B cell (primary cell): ENCODE measurements around the gene DPH3. TPM values are rescaled to one million over a fixed set of nuclear protein-coding genes. Genes with fewer than 3 reads are reported as not detected.

ENCODE experiments used
- ATAC-seq: fragments of 200-7000 bp; cut with Tn5 transposase; one replicate; pipeline ENCODE4 v1.10.0; 2021; ENCODE audit warnings: low read depth, mild to moderate bottlenecking, moderate number of reproducible peaks, moderate library complexity
- CTCF ChIA-PET: fragments of 350-600 bp; sonication (Branson Sonifier 250); formaldehyde crosslinking; loops from one replicate; lab custom pipeline; 2021; ENCODE audit warnings: antibody characterized with exemption, inconsistent platforms; lab: Charles Lee
- POLR2A ChIA-PET: fragments of 350-600 bp; sonication (Branson Sonifier 250); formaldehyde crosslinking; loops from one replicate; lab custom pipeline; 2021; ENCODE audit warnings: antibody characterized with exemption; lab: Charles Lee
- DNase-seq: peaks from one replicate; pipeline ENCODE4 v3.0.0; 2013
- H2AFZ ChIP-seq: 2 replicates; pipeline ENCODE4 v1.6.1; 2012; ENCODE audit warnings: mild to moderate bottlenecking, low read depth, low read length; ENCODE audit not compliant: insufficient read depth, poor library complexity, severe bottlenecking
- H3K27ac ChIP-seq, 2 donors: 1 replicate in 1 of 2; 2 replicates in 1 of 2; pipeline ENCODE4 v1.5.1; 2012 to 2013; ENCODE audit warnings: low read length in 2 of 2, mild to moderate bottlenecking in 2 of 2, moderate library complexity in 1 of 2
- H3K27me3 ChIP-seq, 4 experiments: fragments of 200-600 bp in 1 of 4; sonication (generic) in 1 of 4; replicated peaks in 1 of 4; 1 replicate in 2 of 4; 2 replicates in 2 of 4; pipeline versions ENCODE4 v1.6.1 to v1.7.0; 2013 to 2016; ENCODE audit warnings: low read length in 3 of 4, mild to moderate bottlenecking in 2 of 4, mixed read lengths in 1 of 4, moderate library complexity in 1 of 4; ENCODE audit not compliant: insufficient read depth in 4 of 4, control insufficient read depth in 3 of 4; ENCODE audit errors: control extremely low read depth in 1 of 4
- H3K36me3 ChIP-seq, 2 experiments: replicated peaks in 1 of 2; 1 replicate in 1 of 2; 2 replicates in 1 of 2; pipeline versions ENCODE4 v1.6.1 to v1.7.1; 2013; ENCODE audit warnings: low read length in 1 of 2; ENCODE audit not compliant: insufficient read depth in 2 of 2, control insufficient read depth in 1 of 2; ENCODE audit errors: control extremely low read depth in 1 of 2, extremely low read depth in 1 of 2
- H3K4me1 ChIP-seq, 2 donors: fragments of 200-600 bp in 1 of 2; sonication (generic) in 1 of 2; 1 replicate in 1 of 2; 2 replicates in 1 of 2; pipeline versions ENCODE4 v1.5.1 to v1.6.1; 2013 to 2017; ENCODE audit warnings: low read length in 2 of 2; ENCODE audit not compliant: control insufficient read depth in 2 of 2, insufficient read depth in 2 of 2
- H3K4me2 ChIP-seq: replicated peaks from 2 replicates; pipeline ENCODE3; 2012; ENCODE audit warnings: mild to moderate bottlenecking, low read depth, low read length; ENCODE audit not compliant: poor library complexity, severe bottlenecking
- H3K4me3 ChIP-seq, 5 experiments: fragments of 200-600 bp in 1 of 5; sonication (generic) in 1 of 5; 1 replicate in 3 of 5; 2 replicates in 2 of 5; pipeline versions ENCODE4 v1.5.1 to v1.7.0; 2011 to 2016; ENCODE audit warnings: low read length in 4 of 5, mild to moderate bottlenecking in 4 of 5, low read depth in 2 of 5, control low read depth in 1 of 5, moderate library complexity in 1 of 5; ENCODE audit not compliant: insufficient read depth in 1 of 5; ENCODE audit errors: control extremely low read depth in 1 of 5, extremely low read depth in 1 of 5
- H3K79me2 ChIP-seq: fragments of 200-600 bp; sonication (generic); one replicate; pipeline ENCODE4 v1.6.0; 2016; ENCODE audit warnings: low read length; ENCODE audit not compliant: control insufficient read depth, insufficient read depth
- H3K9ac ChIP-seq: fragments of 200-600 bp; sonication (generic); 2 replicates; pipeline ENCODE4 v1.6.1; 2017; ENCODE audit warnings: mild to moderate bottlenecking, low read length, moderate library complexity
- H3K9me3 ChIP-seq, 3 donors: one replicate each; pipeline versions ENCODE4 v1.6.1 to v1.7.1; 2013; ENCODE audit warnings: low read length in 2 of 3; ENCODE audit not compliant: control insufficient read depth in 2 of 3, insufficient read depth in 1 of 3; ENCODE audit errors: control extremely low read depth in 1 of 3
- H4K20me1 ChIP-seq: 2 replicates; pipeline ENCODE4 v1.6.0; 2012; ENCODE audit warnings: mild to moderate bottlenecking, low read length; ENCODE audit not compliant: insufficient read depth, control insufficient read depth, poor library complexity, severe bottlenecking
- H3K27ac Mint-ChIP-seq: one replicate; pipeline ENCODE4 v1.8.0; 2021; ENCODE audit warnings: mixed read lengths
- H3K27me3 Mint-ChIP-seq: one replicate; pipeline ENCODE4 v1.8.0; 2021; ENCODE audit warnings: mixed read lengths
- H3K4me1 Mint-ChIP-seq: one replicate; pipeline ENCODE4 v1.8.0; 2021; ENCODE audit warnings: mixed read lengths
- H3K4me3 Mint-ChIP-seq: one replicate; pipeline ENCODE4 v1.8.0; 2021; ENCODE audit warnings: mixed read lengths
- H3K9me3 Mint-ChIP-seq: one replicate; pipeline ENCODE4 v1.8.0; 2022; ENCODE audit warnings: mixed read lengths; ENCODE audit not compliant: insufficient read depth
- EZH2 ChIP-seq: IDR thresholded peaks from 2 replicates; pipeline ENCODE4 v1.6.1; 2012; ENCODE audit warnings: borderline replicate concordance, low read depth, mild to moderate bottlenecking, moderate library complexity, low read length; ENCODE audit not compliant: insufficient read depth, poor library complexity, severe bottlenecking
- WGBS: methylation state at CpG from one replicate; pipeline ENCODE4 v1.1.5; 2013; ENCODE audit warnings: missing lambda C conversion rate; ENCODE audit not compliant: insufficient coverage; 5-methylcytosine and 5-hydroxymethylcytosine counted together
- intact Hi-C: fragments of 100-400 bp; cut with micrococcal nuclease; formaldehyde crosslinking; loops from one replicate; pipeline ENCODE4 v1.10.0; 2022
- polyA plus RNA-seq: library from polyadenylated mRNA; depleted of rRNA; stranded (reverse); fragments of >200 nt; gene quantifications from 2 replicates; pipeline ENCODE4 v1.2.3, GENCODE V29; 2012
- total RNA-seq, 2 donors: library from RNA; stranded (reverse); fragments of 120-200 nt in 1 of 2; gene quantifications; 1 replicate in 1 of 2; 2 replicates in 1 of 2; pipeline versions ENCODE4 v1.2.3 to v1.2.4, GENCODE V29; 2013 to 2022
- TF ChIP-seq, protein P1 (sequence below): fragments of 200-600 bp; IDR thresholded peaks from one replicate; pipeline ENCODE4 v1.8.0; 2022; ENCODE audit warnings: antibody characterized with exemption, mild to moderate bottlenecking

DPH3 gene
- total and polyA plus RNA-seq, 2 donors (not counting 1 experiment from before 2014, with no cell fraction given), result 7.4 to 12.9 TPM

DNA sequence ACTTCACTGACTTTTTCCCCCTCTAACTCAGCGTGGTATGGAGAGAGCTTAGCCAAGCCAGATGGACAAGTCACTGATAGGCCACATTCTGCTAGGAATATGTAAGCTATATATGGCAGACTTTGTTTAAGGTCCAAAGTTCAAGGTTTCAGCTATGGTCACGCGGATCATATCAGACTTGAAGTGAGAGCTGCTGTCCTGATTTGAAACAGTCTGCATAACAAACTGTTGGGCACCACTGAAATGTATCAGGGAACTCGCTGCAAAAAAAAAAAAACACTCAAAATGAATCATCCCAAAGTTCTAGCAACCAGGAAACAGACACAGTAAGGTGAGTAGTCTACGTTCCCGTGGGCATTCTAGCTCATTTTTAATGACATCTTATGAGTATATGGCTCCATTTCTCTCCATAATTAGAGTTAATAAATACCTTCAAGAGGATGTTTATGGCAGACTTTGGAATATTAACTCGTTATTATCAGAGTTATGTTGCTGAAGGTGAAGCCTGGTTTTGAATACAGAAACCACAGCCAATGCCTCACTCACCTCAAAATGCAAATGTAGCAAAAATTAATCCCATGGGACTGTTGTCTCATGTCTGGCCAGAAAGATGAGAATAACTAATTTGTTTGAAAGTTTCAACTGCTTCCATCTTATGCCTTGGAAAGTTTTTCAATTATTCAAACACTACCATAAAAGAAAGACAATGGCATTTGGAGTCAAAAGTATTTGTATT is 12.3 kb downstream of the DPH3 start:
- Mint-ChIP-seq H3K9me3 (no peaks in the 10 kb centered on the region), H3K4me1 (peaks cover 15% of the 10 kb centered on the region), H3K27me3 (peaks cover 8% of the 10 kb centered on the region), H3K27ac (no peak overlapping the region), H3K4me3 (no peak overlapping the region)
- Histone ChIP-seq H3K9me3 (no peaks in the 10 kb centered on the region), H3K36me3 (no peaks in the 10 kb centered on the region), H3K9ac (no peak overlapping the region), H3K27me3 (peaks cover 0 to 10% (median 0%) of the 10 kb centered on the region in 4 experiments), H3K4me3 (no peak overlapping the region), H3K79me2 (no peaks in the 10 kb centered on the region), H4K20me1 (no peaks in the 10 kb centered on the region), H3K4me1 (peaks cover 6 to 7% of the 10 kb centered on the region in 2 donors), H3K4me2 (no peak overlapping the region), H3K27ac (no peak overlapping the region), H2AFZ (no peak overlapping the region)
- ATAC-seq (peak; percentile 24), DNase-seq (no peak)
- WGBS, result 78% methylated on average over 2 of the region's 7 CpGs
- POLR2A ChIA-PET, result interaction anchor here (0.7 kb wide), 1 partner anchor 9 kb away, joined by 6 read pairs; no protein-coding TSS in a partner anchor
- intact Hi-C loops, result no loop called here
- CTCF ChIA-PET, result interaction anchor here (1.2 kb wide), 1 partner anchor 277 kb away, joined by 3 read pairs; no protein-coding TSS in a partner anchor
- TF ChIP-seq, protein P1, sequence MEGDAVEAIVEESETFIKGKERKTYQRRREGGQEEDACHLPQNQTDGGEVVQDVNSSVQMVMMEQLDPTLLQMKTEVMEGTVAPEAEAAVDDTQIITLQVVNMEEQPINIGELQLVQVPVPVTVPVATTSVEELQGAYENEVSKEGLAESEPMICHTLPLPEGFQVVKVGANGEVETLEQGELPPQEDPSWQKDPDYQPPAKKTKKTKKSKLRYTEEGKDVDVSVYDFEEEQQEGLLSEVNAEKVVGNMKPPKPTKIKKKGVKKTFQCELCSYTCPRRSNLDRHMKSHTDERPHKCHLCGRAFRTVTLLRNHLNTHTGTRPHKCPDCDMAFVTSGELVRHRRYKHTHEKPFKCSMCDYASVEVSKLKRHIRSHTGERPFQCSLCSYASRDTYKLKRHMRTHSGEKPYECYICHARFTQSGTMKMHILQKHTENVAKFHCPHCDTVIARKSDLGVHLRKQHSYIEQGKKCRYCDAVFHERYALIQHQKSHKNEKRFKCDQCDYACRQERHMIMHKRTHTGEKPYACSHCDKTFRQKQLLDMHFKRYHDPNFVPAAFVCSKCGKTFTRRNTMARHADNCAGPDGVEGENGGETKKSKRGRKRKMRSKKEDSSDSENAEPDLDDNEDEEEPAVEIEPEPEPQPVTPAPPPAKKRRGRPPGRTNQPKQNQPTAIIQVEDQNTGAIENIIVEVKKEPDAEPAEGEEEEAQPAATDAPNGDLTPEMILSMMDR, result no peak
- TF ChIP-seq EZH2, result no peak
